IMR-90 (cell line): ENCODE data around the gene USP10. TPM values are rescaled to one million over a fixed set of nuclear protein-coding genes. Genes with fewer than 3 reads are reported as not detected.

Experiments used
- ATAC-seq: fragments of 200-7000 bp; cut with Tn5 transposase; 2 replicates; pipeline ENCODE4 v1.9.1; 2020; ENCODE audit warnings: low read depth, mild to moderate bottlenecking, moderate library complexity
- BruUV-seq: library from RNA; stranded (reverse); fragments of 400-500 nt; replicated peaks from 2 replicates; lab custom pipeline; 2021; lab: Mats Ljungman, UMichigan
- CTCF ChIA-PET: fragments of 300-600 bp; formaldehyde crosslinking; extraction: SDS; loops from one replicate; lab custom pipeline; 2021; ENCODE audit warnings: antibody characterized with exemption; lab: Yijun Ruan, JAX
- POLR2A ChIA-PET: fragments of 300-600 bp; sonication (Branson Sonifier 250); formaldehyde crosslinking; loops from one replicate; lab custom pipeline; 2022; ENCODE audit warnings: antibody characterized with exemption; ENCODE audit not compliant: unreplicated experiment; lab: Charles Lee
- DNase-seq: peaks from one replicate; pipeline ENCODE4 v3.0.0; 2013
- H2AFZ ChIP-seq: replicated peaks from 2 replicates; pipeline ENCODE3; 2013; ENCODE audit warnings: low read length, mild to moderate bottlenecking; ENCODE audit not compliant: poor library complexity
- H2AK5ac ChIP-seq: 2 replicates; pipeline ENCODE4 v1.6.1; 2013; ENCODE audit warnings: low read depth, low read length, inconsistent platforms
- H2AK9ac ChIP-seq: replicated peaks from 2 replicates; pipeline ENCODE3; 2013; ENCODE audit warnings: mild to moderate bottlenecking, low read depth, low read length, moderate library complexity; ENCODE audit not compliant: poor library complexity
- H2BK120ac ChIP-seq: 2 replicates; pipeline ENCODE4 v1.6.1; 2013; ENCODE audit warnings: low read depth, low read length, inconsistent platforms
- H2BK15ac ChIP-seq: 3 replicates; pipeline ENCODE4 v1.6.1; 2013; ENCODE audit warnings: low read depth, low read length, inconsistent platforms
- H2BK20ac ChIP-seq: 2 replicates; pipeline ENCODE4 v1.6.1; 2013; ENCODE audit warnings: low read depth, mild to moderate bottlenecking, inconsistent platforms, low read length, moderate library complexity
- H2BK5ac ChIP-seq: 2 replicates; pipeline ENCODE4 v1.6.1; 2013; ENCODE audit warnings: mild to moderate bottlenecking, low read depth, low read length, inconsistent platforms; ENCODE audit not compliant: poor library complexity, severe bottlenecking
- H3K14ac ChIP-seq: replicated peaks from 2 replicates; pipeline ENCODE4 v1.6.1; 2013; ENCODE audit warnings: low read depth, low read length, inconsistent platforms
- H3K18ac ChIP-seq: 2 replicates; pipeline ENCODE4 v1.6.1; 2013; ENCODE audit warnings: low read depth, low read length, control low read depth
- H3K23ac ChIP-seq: 2 replicates; pipeline ENCODE4 v1.6.1; 2013; ENCODE audit warnings: low read depth, low read length, inconsistent platforms
- H3K27ac ChIP-seq: 2 replicates; pipeline ENCODE4 v1.5.1; 2013; ENCODE audit warnings: mild to moderate bottlenecking, control low read depth, low read length; ENCODE audit not compliant: insufficient read depth
- H3K27me3 ChIP-seq: 2 replicates; pipeline ENCODE4 v1.6.1; 2013; ENCODE audit warnings: low read length; ENCODE audit not compliant: control insufficient read depth, insufficient read depth
- H3K36me3 ChIP-seq: 2 replicates; pipeline ENCODE4 v1.6.1; 2013; ENCODE audit warnings: low read length, mixed read lengths; ENCODE audit not compliant: control insufficient read depth, insufficient read depth
- H3K4ac ChIP-seq: 2 replicates; pipeline ENCODE4 v1.6.1; 2013; ENCODE audit warnings: low read depth, low read length, inconsistent platforms
- H3K4me1 ChIP-seq: 2 replicates; pipeline ENCODE4 v1.6.1; 2013; ENCODE audit warnings: low read length, mixed read lengths; ENCODE audit not compliant: control insufficient read depth, insufficient read depth
- H3K4me2 ChIP-seq: 2 replicates; pipeline ENCODE4 v1.6.1; 2013; ENCODE audit warnings: low read depth, mild to moderate bottlenecking, control low read depth, low read length, moderate library complexity
- H3K4me3 ChIP-seq: 2 replicates; pipeline ENCODE4 v1.5.1; 2013; ENCODE audit warnings: low read depth, mild to moderate bottlenecking, control low read depth, low read length, moderate library complexity; ENCODE audit not compliant: insufficient read depth
- H3K56ac ChIP-seq: 2 replicates; pipeline ENCODE4 v1.6.1; 2013; ENCODE audit warnings: low read length, inconsistent platforms; ENCODE audit not compliant: insufficient read depth; ENCODE audit errors: extremely low read depth
- H3K79me1 ChIP-seq, 2 experiments: 2 replicates each; pipeline ENCODE4 v1.6.1; 2013; ENCODE audit warnings: low read length in 2 of 2, inconsistent platforms in 1 of 2, low read depth in 1 of 2
- H3K9ac ChIP-seq: 2 replicates; pipeline ENCODE4 v1.6.1; 2013; ENCODE audit warnings: low read depth, low read length, control low read depth
- H3K9me1 ChIP-seq: 2 replicates; pipeline ENCODE4 v1.6.1; 2013; ENCODE audit warnings: low read length, inconsistent platforms; ENCODE audit not compliant: insufficient read depth
- H3K9me3 ChIP-seq: 2 replicates; pipeline ENCODE4 v1.6.1; 2013; ENCODE audit warnings: low read length; ENCODE audit not compliant: control insufficient read depth, insufficient read depth
- H4K20me1 ChIP-seq: 2 replicates; pipeline ENCODE4 v1.6.1; 2013; ENCODE audit warnings: low read length, inconsistent platforms; ENCODE audit not compliant: insufficient read depth
- H4K5ac ChIP-seq: 2 replicates; pipeline ENCODE4 v1.6.1; 2013; ENCODE audit warnings: mild to moderate bottlenecking, low read depth, low read length, control low read depth
- H4K8ac ChIP-seq, 2 experiments: 2 replicates each; pipeline ENCODE4 v1.6.1; 2013; ENCODE audit warnings: low read depth in 2 of 2, low read length in 2 of 2, control low read depth in 1 of 2, inconsistent platforms in 1 of 2
- H4K91ac ChIP-seq: 2 replicates; pipeline ENCODE4 v1.6.1; 2013; ENCODE audit warnings: low read depth, low read length, inconsistent platforms; ENCODE audit not compliant: insufficient read depth
- BHLHE40 ChIP-seq: fragments of 150-350 bp; IDR thresholded peaks from 2 replicates; pipeline ENCODE4 v1.6.1; 2016; ENCODE audit warnings: mild to moderate bottlenecking, low read depth, low read length
- CEBPB ChIP-seq: IDR thresholded peaks from 2 replicates; pipeline ENCODE4 v1.6.1; 2012; ENCODE audit warnings: low read depth, low read length, improper control_type of control experiment
- CHD1 ChIP-seq: IDR thresholded peaks from 2 replicates; pipeline ENCODE4 v1.6.1; 2012; ENCODE audit warnings: low read depth, low read length, improper control_type of control experiment
- CTCF ChIP-seq: conservative IDR thresholded peaks from 2 replicates; pipeline ENCODE4 v1.5.1; 2012; ENCODE audit warnings: mild to moderate bottlenecking, low read depth, low read length, improper control_type of control experiment
- ELK1 ChIP-seq: fragments of 150-350 bp; IDR thresholded peaks from 2 replicates; pipeline ENCODE4 v1.6.1; 2016; ENCODE audit warnings: low read depth, mild to moderate bottlenecking, low read length, moderate library complexity, borderline replicate concordance
- FOS ChIP-seq: fragments of 150-350 bp; IDR thresholded peaks from 2 replicates; pipeline ENCODE4 v1.6.1; 2016; ENCODE audit warnings: low read depth, low read length
- MAFK ChIP-seq: IDR thresholded peaks from 2 replicates; pipeline ENCODE4 v1.6.1; 2012; ENCODE audit warnings: low read depth, low read length, improper control_type of control experiment
- MXI1 ChIP-seq: IDR thresholded peaks from 2 replicates; pipeline ENCODE4 v1.6.1; 2012; ENCODE audit warnings: low read depth, mild to moderate bottlenecking, low read length, moderate library complexity, borderline replicate concordance
- NFE2L2 ChIP-seq: fragments of 150-350 bp; IDR thresholded peaks from 2 replicates; pipeline ENCODE4 v1.6.1; 2016; ENCODE audit warnings: low read depth, mild to moderate bottlenecking, low read length
- POLR2A ChIP-seq: IDR thresholded peaks from 2 replicates; pipeline ENCODE4 v1.6.1; 2012; ENCODE audit warnings: mild to moderate bottlenecking, low read depth, low read length
- RAD21 ChIP-seq: IDR thresholded peaks from 2 replicates; pipeline ENCODE4 v1.6.1; 2012; ENCODE audit warnings: low read length, improper control_type of control experiment
- RCOR1 ChIP-seq: IDR thresholded peaks from 2 replicates; pipeline ENCODE4 v1.6.1; 2012; ENCODE audit warnings: mild to moderate bottlenecking, low read length, improper control_type of control experiment; ENCODE audit not compliant: insufficient replicate concordance
- RFX5 ChIP-seq: IDR thresholded peaks from 2 replicates; pipeline ENCODE4 v1.8.0; 2012; ENCODE audit warnings: low read depth, mild to moderate bottlenecking, low read length, moderate library complexity
- SMC3 ChIP-seq: fragments of 150-350 bp; IDR thresholded peaks from 2 replicates; pipeline ENCODE4 v1.6.1; 2016; ENCODE audit warnings: low read depth, mild to moderate bottlenecking, antibody characterized with exemption, low read length, moderate library complexity
- USF2 ChIP-seq: fragments of 150-350 bp; IDR thresholded peaks from 2 replicates; pipeline ENCODE4 v1.6.1; 2017; ENCODE audit warnings: mild to moderate bottlenecking, antibody characterized with exemption, low read length, low read depth
- WGBS, 2 experiments: methylation state at CpG; one replicate each; pipeline versions ENCODE4 v1.1.5 to v1.1.7; 2013; ENCODE audit warnings: missing lambda C conversion rate in 2 of 2; ENCODE audit not compliant: insufficient read length in 1 of 2; ENCODE audit errors: extremely low coverage in 2 of 2; 5-methylcytosine and 5-hydroxymethylcytosine counted together
- dilution Hi-C: fragments of 300-500 bp; cut with HindIII; formaldehyde crosslinking; loops from one replicate; pipeline ENCODE4 v1.14.3; 2018; ENCODE audit warnings: low sequenced_read_pairs; ENCODE audit not compliant: unreplicated experiment
- in situ Hi-C: fragments of 300-500 bp; cut with MboI; formaldehyde crosslinking; loops from 3 replicates; pipeline ENCODE4 v1.14.3; 2019; ENCODE audit warnings: low sequenced_read_pairs, inconsistent platforms, mixed read lengths
- intact Hi-C: fragments of 100-400 bp; cut with micrococcal nuclease; formaldehyde crosslinking; loops from 2 replicates; pipeline ENCODE4 v1.10.0; 2022
- polyA plus RNA-seq, 3 experiments: library from polyadenylated mRNA; depleted of rRNA; stranded (reverse); fragments of >200 nt; gene quantifications; 2 replicates each; pipeline ENCODE4 v1.2.3, GENCODE V29; 2012; ENCODE audit warnings: low replicate concordance in 1 of 3
- total RNA-seq: library from RNA; depleted of rRNA; stranded (reverse); fragments of >200 nt; gene quantifications from 2 replicates; pipeline ENCODE4 v1.2.3, GENCODE V29; 2012

Gene USP10
- total and polyA plus RNA-seq, 2 of the 4 experiments (the other 2 are of a cell fraction), result 54.3 to 79.0 TPM

DNA sequence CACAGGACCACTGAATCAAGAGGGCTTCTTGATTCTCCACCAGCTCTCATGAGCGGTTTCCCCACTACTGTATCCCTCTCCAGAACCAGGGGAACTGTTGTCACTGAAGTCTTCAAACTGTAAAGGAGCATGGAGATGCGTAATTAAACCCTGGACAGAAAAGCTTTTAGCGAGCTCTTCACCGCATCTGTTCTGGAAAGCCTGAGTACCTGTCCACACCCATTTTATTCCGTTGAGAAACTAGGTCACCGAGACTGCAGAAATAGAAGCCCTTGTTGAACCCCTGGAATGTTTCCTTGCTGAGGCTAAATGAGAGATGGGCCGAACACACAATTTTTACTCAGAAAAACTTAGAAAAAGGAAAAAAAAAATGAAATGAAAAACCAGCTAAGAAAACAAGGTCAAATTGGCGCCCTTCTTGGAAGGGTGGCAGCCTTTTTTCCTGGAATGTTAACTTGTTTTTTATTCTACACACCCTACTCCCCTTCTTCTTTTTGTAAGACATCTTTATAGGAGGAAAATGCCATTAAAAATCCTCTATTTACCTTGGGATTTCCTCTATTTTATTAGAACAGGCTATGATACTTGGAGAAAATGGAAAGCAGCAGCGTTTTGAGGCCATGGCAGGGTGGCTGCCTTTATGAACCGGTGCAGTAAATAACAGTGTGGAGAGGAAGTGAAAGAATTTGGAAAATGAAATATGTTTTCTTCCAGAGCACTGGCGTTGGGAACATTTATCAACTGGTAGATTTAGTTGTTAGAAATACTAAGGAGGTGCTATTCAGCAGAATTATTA, 67.4 kb downstream of the USP10 start:
- DNase-seq (no peak), ATAC-seq (no peak)
- no peak overlapping the region for H2BK20ac ChIP-seq
- POLR2A ChIA-PET, result no interaction called here
- H3K4me3 ChIP-seq, result no peak overlapping the region
- no TSS peak for BruUV-seq
- H3K27me3 ChIP-seq, result no peaks in the 10 kb centered on the region
- CTCF ChIA-PET, result no interaction called here
- no peak overlapping the region for H3K4me2 ChIP-seq
- H3K79me1 ChIP-seq, result peaks cover 38 to 72% of the 10 kb centered on the region in 2 experiments; a peak in 3 of 4 replicates
- H2BK15ac ChIP-seq, result no peak overlapping the region
- H3K9me1 ChIP-seq, result peaks cover 21% of the 10 kb centered on the region
- intact Hi-C loops, result no loop called here
- no peaks in the 10 kb centered on the region for H4K20me1 ChIP-seq
- H3K4me1 ChIP-seq, result peaks cover 24% of the 10 kb centered on the region
- no peak overlapping the region for H3K14ac ChIP-seq
- no peaks in the 10 kb centered on the region for H3K9me3 ChIP-seq
- peak overlapping the region; percentile 62; the same call in 1 of the 2 replicates for H3K27ac ChIP-seq
- no peak overlapping the region; the same call in 1 of the 2 replicates for H4K91ac ChIP-seq
- no peak overlapping the region for H2AFZ ChIP-seq
- H4K8ac ChIP-seq, result no peak overlapping the region
- peak overlapping the region; percentile 50 for H4K5ac ChIP-seq
- H3K18ac ChIP-seq, result peak overlapping the region; percentile 80
- dilution Hi-C loops, result no loop called here
- in situ Hi-C loops, result no loop called here
- H3K56ac ChIP-seq, result no peak overlapping the region
- H2AK9ac ChIP-seq, result no peak overlapping the region
- H3K4ac ChIP-seq, result peak overlapping the region; percentile 12; the same call in 1 of the 2 replicates
- peaks cover 48% of the 10 kb centered on the region for H3K36me3 ChIP-seq
- H3K23ac ChIP-seq, result no peak overlapping the region
- WGBS, 2 experiments, result 89% methylated on average over 5 of the region's 11 CpGs; no CpG with 5 or more reads in 1 of the 2 experiments
- H2BK120ac ChIP-seq, result peak overlapping the region; percentile 55; the same call in 1 of the 2 replicates
- H2AK5ac ChIP-seq, result peak overlapping the region; percentile 38; the same call in 1 of the 2 replicates
- H3K9ac ChIP-seq, result no peak overlapping the region
- H2BK5ac ChIP-seq, result no peak overlapping the region
- TF ChIP-seq CTCF (no peak), RCOR1 (no peak), POLR2A (no peak), CHD1 (no peak), RFX5 (no peak), CEBPB (no peak), USF2 (no peak), BHLHE40 (no peak), MXI1 (no peak), FOS (no peak), ELK1 (no peak), NFE2L2 (no peak), RAD21 (no peak), SMC3 (no peak), MAFK (no peak)
